Measurements from ENCODE around the gene PLEKHA3. TPM values are rescaled to one million over a fixed set of nuclear protein-coding genes. Genes with fewer than 3 reads are reported as not detected.

The PLEKHA3 gene
- total RNA-seq, 1 experiment from 2014 or later, result 25.9 TPM

- H3K23ac ChIP-seq (ENCODE audit: insufficient read length, low read depth, low read length), result no peak overlapping the region
- Mint-ChIP-seq H3K4me1 (0 out of 4 replicates have a peak, but pooled peaks cover 0 to 4% of the 10 kb centered on the region in 2 experiments), H3K36me3 (ENCODE audit: insufficient read depth in 1 of 3, low read depth in 3 of 3) (no peaks in the 10 kb centered on the region), H3K27me3 (ENCODE audit: low read depth) (no peaks in the 10 kb centered on the region), H3K4me3 (no peak overlapping the region), H3K27ac (no peak overlapping the region), H3K9me3 (no peaks in the 10 kb centered on the region)
- no peak overlapping the region for H2BK120ac ChIP-seq (ENCODE audit: low read depth, low read length, poor library complexity, severe bottlenecking)
- no peaks in the 10 kb centered on the region for H3K79me2 ChIP-seq (ENCODE audit: insufficient read depth, low read length)
- no peak overlapping the region for H3K56ac ChIP-seq (ENCODE audit: insufficient read length, low read depth, low read length)
- H3K9ac ChIP-seq (ENCODE audit: extremely low read depth, insufficient read length, low read length), result no peak overlapping the region
- H2AK5ac ChIP-seq (ENCODE audit: insufficient read length, low read length), result no peak overlapping the region
- H3K9me3 ChIP-seq (ENCODE audit: control insufficient read depth, low read depth, low read length), result no peaks in the 10 kb centered on the region
- no peak for DNase-seq
- H3K27ac ChIP-seq (ENCODE audit: insufficient read length, low read depth, low read length), result no peak overlapping the region
- H2BK5ac ChIP-seq (ENCODE audit: insufficient read length, low read length), result no peak overlapping the region
- no peak overlapping the region for H3K18ac ChIP-seq (ENCODE audit: insufficient read length, low read depth, low read length)
- no peak overlapping the region for H4K8ac ChIP-seq (replicated peaks; ENCODE audit: insufficient read length, low read depth, low read length)
- TF ChIP-seq CTCF (conservative IDR thresholded peaks at IDR 0.05), result no peak
- no CpG with 5 or more reads among the region's 4 CpGs for WGBS (ENCODE audit: extremely low coverage, insufficient read length, low lambda C conversion rate)
- no peak overlapping the region for H3K4me2 ChIP-seq (ENCODE audit: insufficient read depth, insufficient read length, low read length)
- H3K23me2 ChIP-seq (ENCODE audit: insufficient read length, low read depth, low read length, poor library complexity, severe bottlenecking), result peaks cover 4% of the 10 kb centered on the region
- no peak overlapping the region for H2BK20ac ChIP-seq (ENCODE audit: low read depth, low read length, poor library complexity, severe bottlenecking)
- no peak overlapping the region for H3K14ac ChIP-seq (ENCODE audit: insufficient read depth, low read length)
- H2AFZ ChIP-seq (ENCODE audit: low read length), result no peak overlapping the region
- H3K4me1 ChIP-seq (ENCODE audit: insufficient read depth, low read length), result no peaks in the 10 kb centered on the region
- H3K79me1 ChIP-seq (ENCODE audit: insufficient read depth, low read depth, low read length, poor library complexity, severe bottlenecking), result no peaks in the 10 kb centered on the region
- H3K27me3 ChIP-seq (ENCODE audit: insufficient read depth, low read length), result no peaks in the 10 kb centered on the region
- no peak overlapping the region for H4K91ac ChIP-seq (ENCODE audit: insufficient read length, low read depth, low read length)
- H4K5ac ChIP-seq (ENCODE audit: insufficient read length, low read depth, low read length), result no peak overlapping the region
- H3K4ac ChIP-seq (ENCODE audit: low read depth, low read length), result no peak overlapping the region
- H2BK12ac ChIP-seq (ENCODE audit: insufficient read length, low read depth, low read length), result no peak overlapping the region
- no peak overlapping the region for H2BK15ac ChIP-seq (ENCODE audit: low read depth, low read length)
- H3T11ph ChIP-seq (ENCODE audit: low read length), result no peak overlapping the region
- H4K20me1 ChIP-seq (ENCODE audit: control insufficient read depth, insufficient read depth, insufficient read length), result no peaks in the 10 kb centered on the region
These were observed 6.3 kb upstream of the PLEKHA3 start for GRCh38 chr2:178473931-178474330.

Data from H9 (cell line).